ENCODE measurements around the gene TBXA2R.
"Not testable (repeated sequence)": the region's sequence is repeated elsewhere in the genome, so short reads cannot be mapped to it uniquely, and the experiment has no call there.

TBXA2R gene

GRCh38 chr19:3604227-3604986 lies 2.3 kb downstream of the TBXA2R start:
- no peak for DNase-seq

GRCh38 chr19:3603121-3603811 lies 3.4 kb downstream of the TBXA2R start:
- DNase-seq: no peak

- no peak for DNase-seq
Observed at GRCh38 chr19:3601021-3601420, 5.7 kb downstream of the TBXA2R start.

DNA sequence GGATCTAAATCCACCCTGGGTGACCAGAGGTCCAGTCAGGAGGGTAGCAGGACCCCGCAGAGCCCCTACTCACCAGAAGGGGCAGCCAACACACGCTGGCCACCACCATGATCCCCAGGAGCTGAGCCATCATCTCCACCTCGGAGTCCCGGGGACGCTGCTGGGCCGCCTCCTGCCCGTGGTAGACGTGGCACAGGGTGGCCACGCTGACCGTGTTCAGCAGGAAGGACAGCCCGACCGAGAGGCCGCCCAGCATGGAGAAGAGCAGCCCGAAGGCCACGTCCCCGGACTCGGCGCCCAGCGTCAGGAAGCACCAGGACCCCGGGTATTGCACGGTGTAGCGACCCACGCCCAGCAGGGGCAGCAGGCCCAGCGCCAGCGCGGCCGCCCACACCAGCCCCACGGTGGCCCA lies 6.9 kb downstream of the TBXA2R start:
- DNase-seq: no peak

DNA sequence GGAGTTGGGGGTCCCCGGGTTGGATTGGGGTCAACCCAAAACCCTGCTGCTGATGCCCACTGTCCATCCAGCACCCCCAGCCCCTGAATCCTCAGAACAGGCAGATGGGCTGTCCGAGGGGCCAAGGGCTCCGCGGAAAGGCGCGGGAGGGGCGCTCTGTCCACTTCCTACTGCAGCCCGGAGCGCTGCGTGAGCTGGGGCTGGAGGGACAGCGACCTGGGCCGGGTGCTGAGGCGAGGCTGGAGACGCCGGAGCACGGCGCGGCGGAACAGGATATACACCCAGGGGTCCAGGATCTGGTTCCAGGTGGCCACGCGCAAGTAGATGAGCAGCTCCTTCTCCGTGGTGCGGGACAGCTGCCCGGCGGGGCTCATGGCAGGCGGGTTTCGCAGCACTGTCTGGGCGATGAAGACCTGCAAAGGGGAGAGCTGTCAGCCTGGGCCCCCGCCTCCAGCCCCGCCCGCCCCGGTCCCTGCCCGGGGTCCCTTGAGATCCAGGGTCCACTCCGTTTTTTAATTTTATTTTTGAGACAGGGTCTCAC lies 11.1 kb downstream of the TBXA2R start:
- DNase-seq: no peak

GRCh38 chr19:3593156-3593555 lies 13.5 kb downstream of the TBXA2R start:
- no peak for DNase-seq

GRCh38 chr19:3591876-3592613 lies 14.6 kb downstream of the TBXA2R start:
- DNase-seq: no peak

DNA sequence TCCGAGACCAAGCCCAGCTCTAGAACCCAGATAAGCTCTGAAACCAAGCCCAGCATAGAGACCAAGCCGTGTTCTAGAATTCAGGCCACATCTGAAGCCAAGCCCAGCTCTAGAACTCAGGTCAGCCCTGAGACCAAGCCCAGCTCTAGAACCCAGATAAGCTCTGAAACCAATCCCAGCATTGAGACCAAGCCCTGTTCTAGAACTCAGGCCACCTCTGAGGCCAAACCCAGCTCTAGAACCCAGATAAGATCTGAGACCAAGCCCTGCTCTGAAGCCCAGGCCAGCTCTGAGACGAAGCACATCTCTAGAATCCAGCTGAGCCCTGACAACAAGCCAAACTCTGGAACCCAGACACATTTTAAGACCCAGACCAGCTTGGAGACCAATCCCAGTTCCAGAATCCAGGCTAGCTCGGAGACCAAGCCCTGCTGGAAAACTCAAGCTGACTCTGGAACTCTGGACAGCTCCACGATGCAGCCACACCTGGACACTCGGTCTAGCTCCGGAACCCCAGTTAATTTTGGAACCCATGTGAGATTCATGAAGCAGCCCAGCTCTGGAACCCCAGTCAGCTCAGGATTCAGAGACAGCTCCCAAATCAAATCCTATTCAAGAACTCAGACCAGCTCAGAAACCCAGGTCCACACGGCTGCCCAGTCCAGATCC lies 15.6 kb downstream of the TBXA2R start:
- DNase-seq: no peak

- no peak for DNase-seq
Observed at GRCh38 chr19:3589949-3590348, 16.7 kb downstream of the TBXA2R start.

- DNase-seq: no peak
Observed at GRCh38 chr19:3589439-3589838, 17.2 kb downstream of the TBXA2R start.

DNA sequence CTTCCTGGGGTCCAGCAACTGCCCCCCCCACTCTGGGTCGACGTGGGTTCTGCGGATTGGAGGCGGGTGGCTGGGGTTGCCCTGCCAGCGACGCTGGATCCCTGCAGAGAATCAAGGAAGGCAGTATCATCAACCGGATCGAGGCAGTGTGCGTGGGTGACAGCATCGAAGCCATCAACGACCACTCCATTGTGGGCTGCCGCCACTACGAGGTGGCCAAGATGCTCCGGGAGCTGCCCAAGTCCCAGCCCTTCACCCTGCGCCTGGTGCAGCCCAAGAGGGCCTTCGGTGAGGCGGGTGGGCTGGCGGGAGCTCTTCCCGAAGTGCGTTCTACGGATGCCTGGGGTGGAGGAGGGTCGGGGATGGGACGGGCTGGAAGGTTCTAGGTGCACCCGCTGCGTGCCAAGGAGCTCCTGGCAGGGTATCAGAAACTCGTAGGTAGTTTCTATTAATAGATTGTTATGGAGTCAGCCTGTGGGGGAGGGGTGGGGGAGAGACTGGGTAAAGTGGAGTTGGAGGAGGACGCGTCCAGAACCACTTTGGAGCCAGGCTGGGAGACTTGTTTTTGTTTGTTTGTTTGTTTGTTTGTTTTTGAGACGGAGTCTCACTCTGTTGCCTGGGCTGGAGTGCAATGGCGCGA lies 19.8 kb downstream of the TBXA2R start:
- no peak for DNase-seq

DNA sequence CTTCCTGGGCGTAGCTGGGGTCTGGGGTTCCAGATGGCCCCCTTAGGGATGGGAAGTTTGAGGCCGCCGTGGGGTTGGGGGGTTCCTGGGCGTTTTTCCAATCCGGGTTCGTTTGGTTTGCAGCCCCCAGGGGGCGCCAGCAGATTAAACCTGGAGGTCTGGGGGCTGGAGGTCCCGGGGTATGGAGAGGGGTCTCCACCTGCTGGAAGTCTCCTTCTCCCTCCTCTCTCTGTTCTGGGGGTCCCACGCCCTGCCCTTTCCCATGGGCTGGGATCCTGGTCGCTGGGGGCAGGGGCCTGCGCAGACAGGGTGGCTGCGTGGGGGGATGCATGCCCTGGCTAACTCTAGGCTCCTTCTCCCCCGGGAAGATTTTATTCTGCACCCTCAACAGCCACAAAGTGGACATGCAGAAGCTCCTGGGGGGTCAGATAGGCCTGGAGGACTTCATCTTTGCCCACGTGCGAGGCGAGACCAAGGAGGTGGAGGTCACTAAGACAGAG lies 20.5 kb downstream of the TBXA2R start:
- DNase-seq: peak; percentile 56

DNA sequence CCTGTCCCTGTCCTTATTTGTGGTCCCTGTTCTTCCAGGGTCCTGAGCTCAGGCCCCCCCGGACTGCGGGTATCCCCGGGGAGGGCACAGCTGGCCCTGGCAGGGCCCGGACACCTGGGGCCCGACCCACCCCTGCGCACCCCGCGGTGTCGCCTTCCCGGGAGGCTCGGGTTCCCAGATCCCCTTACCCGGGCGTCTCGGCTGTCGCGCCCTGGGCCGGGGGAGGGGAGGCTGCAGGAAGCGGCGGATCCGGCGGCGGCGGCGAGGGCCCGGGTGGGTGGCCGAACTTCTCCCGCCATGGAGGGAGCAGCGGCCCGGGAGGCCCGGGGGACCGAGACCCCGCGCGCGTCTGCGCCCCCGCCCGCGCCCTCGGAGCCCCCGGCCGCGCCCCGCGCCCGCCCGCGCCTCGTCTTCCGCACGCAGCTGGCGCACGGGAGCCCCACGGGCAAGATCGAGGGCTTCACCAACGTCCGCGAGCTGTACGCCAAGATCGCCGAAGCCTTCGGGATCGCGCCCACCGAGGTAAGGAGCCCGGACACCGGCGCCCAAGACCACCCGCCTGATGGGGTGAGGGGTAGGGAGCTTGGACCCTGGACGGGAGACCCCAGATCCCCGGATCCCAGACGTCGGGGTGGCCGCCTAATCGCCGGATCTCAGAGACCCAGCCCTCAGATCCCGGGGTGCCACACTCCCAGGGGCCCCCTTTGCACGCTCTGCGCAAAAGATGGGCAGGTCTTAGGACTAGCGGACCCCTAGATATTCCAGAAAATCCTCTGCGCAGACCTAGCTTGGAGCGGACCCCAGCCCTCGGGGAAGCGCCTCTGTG lies 21.2 kb downstream of the TBXA2R start, which contains the start of gene GIPC3:
TSS of gene GIPC3 (plus strand) at position 178 of the 826 bp plus-strand sequence. CDS start at position 298, 120 bp downstream.
- DNase-seq: no peak

DNA sequence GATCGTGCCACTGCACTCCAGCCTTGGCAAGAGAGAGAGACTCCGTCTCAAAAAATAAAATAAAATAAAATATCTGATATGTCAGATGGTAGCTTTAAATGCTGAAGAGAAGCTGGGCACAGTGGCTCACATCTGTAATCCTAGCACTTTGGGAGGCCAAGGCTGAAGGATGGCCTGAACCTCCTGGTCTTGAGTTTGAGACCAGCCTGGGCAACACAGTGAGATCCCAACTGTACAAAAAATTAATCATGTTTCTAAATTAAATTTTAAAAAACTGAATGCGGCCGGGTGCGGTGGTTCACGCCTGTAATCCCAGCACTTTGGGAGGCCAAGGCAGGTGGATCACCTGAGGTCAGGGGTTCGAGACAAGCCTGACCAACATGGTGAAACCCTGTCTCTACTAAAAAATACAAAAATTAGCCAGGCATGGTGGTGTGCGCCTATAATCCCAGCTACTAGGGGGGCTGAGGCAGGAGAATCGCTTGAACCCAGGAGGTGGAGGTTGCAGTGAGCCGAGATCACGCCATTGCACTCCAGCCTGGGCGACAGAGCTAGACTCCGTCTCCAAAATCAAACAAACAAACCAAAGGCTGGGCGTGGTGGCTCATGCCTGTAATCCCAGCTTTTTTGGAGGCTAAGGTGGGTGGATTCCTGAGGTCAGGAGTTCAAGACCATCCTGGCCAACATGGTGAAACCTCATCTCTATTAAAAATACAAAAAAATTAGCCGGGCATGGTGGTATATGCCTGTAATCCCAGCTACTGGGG lies 22.5 kb downstream of the TBXA2R start:
- DNase-seq: not testable (repeated sequence)

- DNase-seq: not testable (repeated sequence)
Observed at GRCh38 chr19:3581792-3582191, 24.9 kb downstream of the TBXA2R start.

- DNase-seq: no peak
Observed at GRCh38 chr19:3580156-3580934, 26.3 kb downstream of the TBXA2R start.

- DNase-seq: no peak
Observed at GRCh38 chr19:3578390-3578789, 28.3 kb downstream of the TBXA2R start.

DNA sequence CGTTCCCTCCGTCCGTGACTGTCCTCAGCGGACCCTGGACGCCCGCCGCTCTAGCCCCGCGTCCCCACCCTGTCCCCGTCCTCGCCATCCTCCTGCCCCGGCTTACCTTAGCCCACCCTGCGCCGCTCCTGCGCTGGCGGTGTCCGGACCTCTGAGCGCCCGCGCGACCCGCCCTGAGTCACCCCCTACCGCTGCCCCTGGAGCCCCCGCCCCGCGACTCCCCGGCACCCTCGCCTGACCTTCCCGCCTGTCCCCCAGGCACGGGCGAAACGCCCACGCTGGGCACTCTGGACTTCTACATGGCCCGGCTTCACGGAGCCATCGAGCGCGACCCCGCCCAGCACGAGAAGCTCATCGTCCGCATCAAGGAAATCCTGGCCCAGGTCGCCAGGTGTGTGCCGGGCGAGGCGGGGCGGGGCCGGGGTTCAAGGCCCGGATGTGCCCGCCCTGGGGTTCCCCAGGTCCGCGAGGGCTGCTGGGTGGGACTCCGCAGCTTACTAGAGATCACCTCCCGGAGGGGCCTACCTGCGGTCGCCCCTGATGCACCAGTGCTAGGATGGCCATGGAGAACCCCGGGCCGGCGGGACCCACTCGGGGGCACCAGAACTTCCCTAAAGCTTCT lies 28.8 kb downstream of the TBXA2R start:
- no peak for DNase-seq
